GM18907 (cell line): ENCODE results near the gene ACOX1.

Experiments
- ATAC-seq: cut with Tn5 transposase; IDR thresholded peaks from one replicate; pipeline ENCODE4 v1.9.1; 2021; ENCODE audit warnings: mild to moderate bottlenecking, moderate library complexity; ENCODE audit not compliant: unreplicated experiment

Gene ACOX1

DNA sequence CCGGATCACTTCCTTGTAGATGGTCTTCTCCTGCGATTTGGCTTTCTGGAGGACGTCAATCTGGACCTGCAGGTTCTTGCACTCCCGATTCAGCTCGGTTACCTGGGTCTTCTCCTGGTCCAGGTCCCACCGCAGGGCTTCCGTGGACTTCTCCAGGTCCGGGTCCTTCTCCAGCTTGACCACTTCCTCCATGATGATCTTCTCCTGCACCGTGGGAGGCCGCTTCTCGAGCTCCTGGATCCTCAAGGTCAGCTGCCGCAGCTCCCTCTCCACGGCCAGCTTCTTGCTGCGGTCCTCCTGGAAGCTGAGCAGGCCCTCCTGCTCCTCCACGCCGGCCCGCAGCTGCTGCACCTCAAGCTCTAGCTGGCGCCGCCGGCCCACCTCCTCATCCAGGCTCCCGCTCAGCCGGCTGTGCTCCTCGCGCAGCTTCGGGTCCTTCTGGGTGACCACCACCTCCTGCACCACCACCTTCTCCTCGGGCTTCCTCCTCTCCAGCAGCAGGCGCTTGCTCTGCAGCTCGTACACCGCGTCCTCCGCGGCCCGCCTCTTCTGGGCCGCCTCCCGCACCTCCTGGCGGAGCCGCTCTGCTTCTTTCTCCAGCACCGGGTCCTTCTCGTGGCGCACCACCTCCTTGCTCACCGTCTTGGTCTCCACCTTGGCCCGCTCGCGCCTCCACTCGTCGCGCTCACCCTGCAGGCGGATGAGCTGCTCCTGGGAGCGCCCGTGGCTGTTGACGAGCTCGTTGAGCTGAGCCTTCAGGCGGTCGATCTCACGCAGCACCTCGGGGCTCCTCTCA, 29.9 kb upstream of the ACOX1 start:
- ATAC-seq, result no peak

- ATAC-seq, result no peak
These were observed 29.2 kb upstream of the ACOX1 start for GRCh38 chr17:76008208-76008607.

DNA sequence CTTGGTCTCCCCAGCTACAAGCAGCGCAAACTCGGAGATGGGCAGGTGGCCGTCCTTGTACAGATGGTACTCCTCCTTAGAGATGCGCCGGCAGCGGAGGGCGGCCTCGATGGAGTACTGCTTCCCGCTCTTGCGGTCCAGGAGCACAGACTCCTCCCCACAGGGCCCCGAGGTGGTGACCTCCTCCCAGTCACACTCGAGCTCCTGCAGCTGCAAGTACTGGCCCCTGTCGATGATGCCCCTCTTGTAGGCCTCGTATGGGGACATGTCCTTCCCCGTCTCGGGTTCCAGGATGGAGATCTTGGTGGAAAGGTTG, 28.8 kb upstream of the ACOX1 start:
- no peak for ATAC-seq

DNA sequence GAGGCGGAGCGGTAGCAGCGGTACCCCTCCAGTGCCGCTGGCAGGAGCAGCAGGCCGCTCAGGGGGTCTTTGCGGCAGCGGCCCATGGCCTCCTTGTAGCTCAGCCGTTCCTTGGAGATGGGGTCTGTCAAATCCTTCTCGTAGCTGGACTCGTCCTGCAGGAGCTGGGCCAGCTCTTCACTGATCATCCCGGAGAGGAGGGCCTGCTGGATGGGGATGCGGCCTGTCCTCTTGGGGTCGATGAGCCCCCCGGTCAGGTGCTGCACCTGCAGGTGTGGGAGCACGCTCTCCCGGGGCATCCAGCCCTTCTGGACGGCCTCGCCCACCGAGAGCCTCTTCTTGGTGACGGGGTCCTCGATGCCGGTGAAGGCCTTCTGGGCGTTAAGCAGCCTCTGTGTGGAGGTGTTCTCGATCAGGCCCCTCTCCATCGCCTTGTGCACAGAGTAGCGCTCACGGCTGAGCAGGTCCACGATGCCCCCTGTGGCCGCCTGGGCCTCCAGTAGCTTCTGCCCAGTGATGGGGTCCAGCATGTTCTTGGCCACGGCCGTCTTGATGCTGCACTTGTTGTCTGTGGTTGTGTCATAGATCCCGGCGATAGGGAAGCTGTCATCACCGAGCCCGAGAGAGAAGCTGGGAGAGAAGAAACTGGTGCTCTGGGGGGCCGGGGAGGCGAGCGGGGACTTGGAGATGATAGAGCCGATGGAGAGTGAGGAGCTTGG, 28.3 kb upstream of the ACOX1 start:
- no peak for ATAC-seq

- ATAC-seq, result no peak
These were observed 26.5 kb upstream of the ACOX1 start for GRCh38 chr17:76005263-76006149.

DNA sequence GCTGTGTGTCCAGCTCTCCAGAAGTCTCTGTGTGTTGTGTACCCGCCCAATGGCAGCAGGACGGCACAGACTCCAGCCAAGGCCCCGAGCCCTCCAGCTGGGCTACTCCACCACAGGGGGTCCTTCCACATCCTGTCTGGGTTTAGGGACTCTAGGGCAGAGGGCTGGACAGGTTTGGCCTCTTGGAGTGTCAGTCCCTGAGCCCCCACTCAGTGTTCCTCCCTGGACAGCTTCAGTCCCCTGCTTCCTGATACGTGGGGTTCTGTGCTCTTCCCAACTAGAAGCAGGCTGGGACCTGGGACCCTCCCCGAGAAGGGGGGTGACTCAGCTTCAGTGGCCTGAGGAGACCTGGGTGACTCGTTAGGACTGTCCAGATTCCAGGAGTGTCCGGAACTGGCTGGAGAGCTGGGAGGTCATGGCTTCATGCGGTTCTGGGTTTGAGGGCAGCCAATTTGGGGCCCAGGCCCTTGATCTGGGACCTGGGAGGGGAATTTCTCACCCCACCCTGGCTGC, 25.8 kb upstream of the ACOX1 start:
- no peak for ATAC-seq

DNA sequence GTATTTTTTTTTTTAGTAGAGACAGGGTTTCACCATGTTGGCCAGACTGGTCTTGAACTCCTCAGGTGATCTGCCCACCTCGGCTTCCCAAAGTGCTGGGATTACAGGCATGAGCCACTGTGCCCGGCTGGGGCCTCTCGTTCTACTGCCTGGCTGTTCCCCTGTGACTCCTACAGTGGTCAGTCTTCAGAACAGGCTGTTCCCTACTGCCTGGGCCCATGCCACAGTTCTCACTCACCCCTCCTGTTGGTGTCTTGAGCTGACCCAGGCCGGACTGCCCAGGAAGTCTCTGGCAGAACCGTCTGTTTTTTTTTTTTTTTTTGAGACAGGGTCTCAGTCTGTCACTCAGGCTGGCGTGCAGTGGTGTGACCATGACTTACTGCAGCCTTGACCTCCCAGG, 24.9 kb upstream of the ACOX1 start:
- no peak for ATAC-seq

DNA sequence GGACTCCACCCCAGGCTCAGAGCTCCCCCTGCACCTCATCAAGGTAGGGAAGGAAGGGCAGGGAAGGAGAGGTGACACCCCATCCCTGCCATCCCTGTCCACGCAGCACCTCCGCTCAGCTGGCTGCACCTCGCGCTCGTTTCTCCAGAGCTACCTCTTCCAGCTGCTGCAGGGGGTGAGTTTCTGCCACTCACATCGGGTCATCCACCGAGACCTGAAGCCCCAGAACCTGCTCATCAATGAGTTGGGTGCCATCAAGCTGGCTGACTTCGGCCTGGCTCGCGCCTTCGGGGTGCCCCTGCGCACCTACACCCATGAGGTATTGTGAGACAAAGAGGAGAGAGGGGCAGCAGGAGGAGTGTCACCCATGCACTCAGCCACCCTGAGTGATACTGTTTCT, 23.1 kb upstream of the ACOX1 start:
- no peak for ATAC-seq

DNA sequence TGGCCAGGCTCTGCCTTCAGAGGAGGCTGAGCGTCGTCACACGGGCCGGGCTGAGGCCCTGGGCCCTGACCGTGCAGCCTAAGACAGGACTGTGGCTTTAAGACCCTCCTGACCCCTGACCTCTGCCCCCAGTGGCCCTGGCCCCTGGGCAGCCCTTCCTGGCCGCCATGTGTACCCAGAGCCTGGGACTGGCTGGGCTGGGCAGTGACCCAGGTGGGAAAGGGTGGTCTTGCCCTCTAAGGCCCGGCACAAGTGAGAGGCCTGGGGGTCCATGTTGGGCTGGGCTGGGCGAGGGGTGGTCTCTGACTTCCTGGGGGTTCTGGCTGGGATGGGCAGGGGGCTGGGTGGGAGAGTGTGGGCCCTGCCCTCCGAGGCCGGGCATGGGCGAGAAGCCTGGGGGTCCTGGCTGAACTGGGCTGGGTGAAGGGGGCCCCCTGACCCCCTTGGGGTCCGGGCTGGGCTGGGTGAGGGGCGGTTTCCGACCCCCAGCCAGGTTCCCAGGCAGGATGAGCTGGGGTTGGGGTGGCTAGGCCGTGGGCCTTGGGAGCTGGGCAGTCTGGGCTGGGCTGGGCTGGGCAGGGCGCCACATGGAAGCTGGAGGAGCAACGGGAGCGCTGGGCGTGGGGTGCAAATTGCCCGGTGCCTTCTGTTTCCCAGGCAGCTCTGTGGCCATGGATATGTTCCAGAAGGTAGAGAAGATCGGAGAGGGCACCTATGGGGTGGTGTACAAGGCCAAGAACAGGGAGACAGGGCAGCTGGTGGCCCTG, 22.0 kb upstream of the ACOX1 start, which contains the start of gene CDK3:
Gene CDK3, plus strand, starts transcription at position 101 of the 767 bp plus-strand sequence. Its CDS starts 571 bp downstream, at position 672.
- ATAC-seq, result no peak

GRCh38 chr17:76000016-76000754, 21.2 kb upstream of the ACOX1 start:
- ATAC-seq, result no peak

GRCh38 chr17:75998327-75998795, 19.4 kb upstream of the ACOX1 start:
- ATAC-seq, result no peak

DNA sequence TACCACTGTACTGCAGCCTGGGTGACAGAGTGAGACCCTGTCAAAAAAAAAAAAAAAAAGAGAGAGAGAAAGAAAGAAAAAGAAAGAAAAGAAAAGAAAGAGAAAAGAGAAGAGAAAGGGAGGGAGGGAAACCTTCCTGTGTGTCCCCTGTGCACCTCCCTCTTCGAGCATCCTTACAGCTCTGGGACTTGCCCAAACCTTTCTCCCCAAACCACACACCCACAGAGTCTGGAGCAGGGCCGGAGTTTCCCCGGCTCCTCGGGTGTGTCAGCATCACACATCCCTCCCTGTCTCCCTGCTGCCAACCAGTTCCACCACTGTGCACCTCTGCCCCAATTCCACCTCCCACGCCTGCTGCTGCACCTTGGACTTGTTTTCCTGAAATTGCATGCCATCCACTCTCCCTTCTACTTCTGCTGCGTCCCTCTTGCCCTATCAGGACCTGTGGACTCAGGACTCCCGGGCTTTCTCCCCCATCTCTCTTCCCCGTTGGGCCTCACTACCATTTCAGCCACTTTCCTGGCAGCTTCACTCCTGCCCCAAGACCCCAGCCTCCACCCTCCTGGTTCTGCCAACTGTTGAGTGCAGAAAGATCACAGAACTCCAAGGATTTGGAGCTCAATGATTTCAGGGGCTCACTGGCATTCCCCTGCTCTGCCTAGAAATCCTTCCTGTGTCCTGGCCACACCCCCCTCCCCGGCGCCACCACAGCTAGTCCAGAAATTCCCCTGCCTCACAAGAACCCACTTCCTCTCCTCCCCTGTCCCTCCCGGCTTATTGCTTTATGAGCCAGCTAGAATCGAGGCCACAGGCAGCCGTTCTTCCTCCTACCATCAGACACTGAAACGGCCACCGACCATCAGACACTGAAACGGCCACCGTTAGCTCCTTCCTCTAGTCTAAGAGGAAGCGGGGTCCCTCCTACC, 18.0 kb upstream of the ACOX1 start:
- peak; percentile 51 for ATAC-seq

GRCh38 chr17:75995385-75995925, 16.5 kb upstream of the ACOX1 start:
- ATAC-seq, result no peak

DNA sequence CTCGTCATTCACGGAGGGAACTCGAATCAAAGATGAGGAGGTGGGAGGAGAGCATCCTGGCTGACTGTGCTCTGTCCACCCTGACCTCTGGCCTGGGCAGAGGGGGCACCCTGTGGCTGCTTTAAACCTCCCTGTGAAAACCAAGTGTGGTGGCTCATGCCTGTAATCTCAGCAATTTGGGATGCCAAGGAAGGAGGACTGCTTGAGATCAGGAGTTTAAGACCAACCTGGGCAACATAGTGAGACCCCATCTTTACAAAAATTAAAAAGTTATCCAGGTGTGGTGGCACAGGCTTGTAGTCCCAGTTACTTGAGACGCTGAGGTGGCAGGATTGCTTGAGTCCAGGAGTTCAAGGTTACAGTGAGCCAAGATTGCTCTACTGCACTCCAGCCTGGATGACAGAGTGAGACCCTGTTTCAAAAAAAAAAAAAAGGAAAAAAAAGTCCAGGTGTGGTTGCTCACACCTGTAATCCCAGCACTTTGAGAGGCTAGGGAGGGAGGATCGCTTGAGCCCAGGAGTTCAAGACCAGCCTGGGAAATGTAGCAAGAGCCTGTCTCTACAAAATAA, 15.9 kb upstream of the ACOX1 start:
- no peak for ATAC-seq

DNA sequence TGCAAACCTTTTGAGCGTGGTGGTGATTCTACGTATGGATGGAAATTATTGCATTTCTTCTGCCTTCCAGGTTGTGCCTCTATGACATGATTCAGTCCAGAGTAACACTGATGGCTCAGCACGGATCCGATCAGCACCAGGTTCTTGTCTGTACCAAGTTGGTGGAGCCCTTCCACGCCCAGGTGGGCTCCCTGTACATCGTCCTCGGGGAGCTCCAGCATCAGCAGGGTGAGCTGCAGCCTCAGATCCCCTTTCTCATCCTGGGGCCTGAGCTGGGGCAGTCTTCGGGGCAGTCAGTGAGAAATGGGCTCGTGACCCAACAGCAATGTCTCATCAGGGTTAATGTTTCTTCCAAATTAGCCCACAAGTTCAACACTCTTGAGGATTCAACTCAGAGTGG, 12.4 kb upstream of the ACOX1 start:
- ATAC-seq, result no peak

DNA sequence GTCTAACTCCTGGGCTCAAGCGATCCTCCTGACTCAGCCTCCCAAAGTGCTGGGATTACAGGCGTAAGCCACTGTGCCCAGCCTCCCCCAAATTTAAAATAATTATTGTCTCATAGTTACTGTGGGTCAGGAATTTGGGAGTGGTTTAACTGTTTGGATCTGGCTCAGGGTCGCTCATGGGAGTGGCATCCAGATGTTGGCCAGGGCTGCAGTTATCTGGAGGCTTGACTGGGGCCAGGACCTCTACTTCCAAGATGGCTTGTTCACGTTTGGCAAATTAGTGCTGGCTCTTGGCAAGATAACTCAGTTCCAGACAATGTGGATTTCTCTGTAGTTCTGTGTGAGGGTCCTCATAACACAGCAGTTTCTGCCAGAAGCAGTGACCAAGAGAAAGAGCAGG, 8.1 kb upstream of the ACOX1 start:
- no peak for ATAC-seq

GRCh38 chr17:75985986-75986385, 7.0 kb upstream of the ACOX1 start:
- no peak for ATAC-seq
